Lung (tissue), 12 donors: Measurements from ENCODE around the gene STUB1. TPM values are rescaled to one million over a fixed set of nuclear protein-coding genes. Genes with fewer than 3 reads are reported as not detected.

Experiments used
- ATAC-seq: fragments of 200-7000 bp; cut with Tn5 transposase; one replicate; pipeline ENCODE4 v1.9.1; 2020; ENCODE audit warnings: moderate number of reproducible peaks; ENCODE audit not compliant: insufficient read depth, low FRiP score
- DNase-seq, 3 donors: peaks; one replicate each; pipeline ENCODE4 v3.0.0-alpha.2; 2013 to 2017
- H3K27ac ChIP-seq, 2 donors: one replicate each; pipeline ENCODE4 v1.5.1; 2013; ENCODE audit warnings: mild to moderate bottlenecking in 2 of 2, moderate library complexity in 2 of 2, control low read depth in 1 of 2, inconsistent platforms in 1 of 2, low read depth in 1 of 2, low read length in 1 of 2
- H3K27me3 ChIP-seq, 3 donors: one replicate each; pipeline ENCODE4 v1.5.1; 2013; ENCODE audit warnings: low read length in 2 of 3; ENCODE audit not compliant: control insufficient read depth in 3 of 3, insufficient read depth in 3 of 3
- H3K36me3 ChIP-seq, 4 donors: one replicate each; pipeline ENCODE4 v1.5.1; 2013; ENCODE audit warnings: low read length in 4 of 4, mild to moderate bottlenecking in 1 of 4, moderate library complexity in 1 of 4; ENCODE audit not compliant: control insufficient read depth in 4 of 4, insufficient read depth in 4 of 4
- H3K4me1 ChIP-seq, 5 donors: one replicate each; pipeline ENCODE4 v1.5.1; 2013; ENCODE audit warnings: low read length in 5 of 5, mild to moderate bottlenecking in 2 of 5, moderate library complexity in 1 of 5; ENCODE audit not compliant: control insufficient read depth in 5 of 5, insufficient read depth in 5 of 5
- H3K4me3 ChIP-seq: one replicate; pipeline ENCODE4 v1.5.1; 2013; ENCODE audit warnings: mild to moderate bottlenecking, control low read depth, moderate library complexity
- H3K9ac ChIP-seq, 2 donors: one replicate each; pipeline ENCODE4 v1.5.1; 2013; ENCODE audit warnings: low read length in 2 of 2, control low read depth in 1 of 2; ENCODE audit not compliant: insufficient read depth in 1 of 2
- H3K9me3 ChIP-seq, 4 donors: one replicate each; pipeline ENCODE4 v1.5.1; 2013; ENCODE audit warnings: low read length in 3 of 4, mild to moderate bottlenecking in 1 of 4, moderate library complexity in 1 of 4; ENCODE audit not compliant: control insufficient read depth in 4 of 4, insufficient read depth in 3 of 4
- CTCF ChIP-seq: IDR thresholded peaks from 2 replicates; pipeline ENCODE4 v1.5.1; 2012; ENCODE audit warnings: mild to moderate bottlenecking; ENCODE audit errors: control extremely low read depth, extremely low read depth
- WGBS, 2 donors: extraction: QIAGEN DNeasy Blood & Tissue Kit; methylation state at CpG; one replicate each; pipeline ENCODE4 v1.1.7; 2013; 5-methylcytosine and 5-hydroxymethylcytosine counted together
- polyA plus RNA-seq, 2 donors: library from polyadenylated mRNA; stranded (reverse); fragments of 200-250 nt; gene quantifications; one replicate each; pipeline ENCODE4 v1.2.1, GENCODE V29; 2013
- total RNA-seq, 2 donors: library from RNA; depleted of rRNA in 1 of 2; stranded (reverse); fragments of >200 nt in 1 of 2; gene quantifications; one replicate each; pipeline ENCODE4 v1.2.1, GENCODE V29; 2014 to 2021
- donor health status: control.
- donor health status: control.
- donor health status: Bipolar disorder and iron deficiency.
- donor health status: healthy.
- donor health status: DM: yes; HTN: yes; CAD: no.

Gene STUB1
- total and polyA plus RNA-seq, 4 donors = 58.8 to 131 (median 122) TPM

- Histone ChIP-seq H3K9me3 (no peaks in the 10 kb centered on the region), H3K4me3 (no peak overlapping the region), H3K27ac (peak overlapping the region; percentile 87 to 96), H3K4me1 (peaks cover 0 to 29% (median 4%) of the 10 kb centered on the region in 5 donors), H3K9ac (no peak overlapping the region), H3K36me3 (peaks cover 0 to 2% (median 0%) of the 10 kb centered on the region in 4 donors), H3K27me3 (peaks cover 0 to 3% (median 0%) of the 10 kb centered on the region in 3 donors)
- DNase-seq = no peak
- no peak for ATAC-seq
- WGBS, 2 donors = 79 to 87% methylated on average over 13 of the region's 13 CpGs
- no peak for TF ChIP-seq CTCF
These were observed 37.2 kb upstream of the STUB1 start for GRCh38 chr16:643050-643368.

GRCh38 chr16:644556-644955 is 35.7 kb upstream of the STUB1 start:
- WGBS, 2 donors = 92 to 96% methylated on average over 12 of the region's 12 CpGs

GRCh38 chr16:645852-646678 is 34.1 kb upstream of the STUB1 start:
- H3K27me3 ChIP-seq = peaks cover 0 to 3% (median 0%) of the 10 kb centered on the region in 3 donors
- peaks cover 0 to 35% (median 8%) of the 10 kb centered on the region in 5 donors for H3K4me1 ChIP-seq
- H3K9ac ChIP-seq = no peak overlapping the region
- no peak for DNase-seq
- 76 to 85% methylated on average over 31 to 32 of the region's 32 CpGs for WGBS, 2 donors
- H3K36me3 ChIP-seq = peaks cover 0 to 2% (median 0%) of the 10 kb centered on the region in 4 donors
- TF ChIP-seq CTCF = no peak
- peak overlapping the region in 1 of 2 donors; percentile 50 for H3K27ac ChIP-seq
- H3K4me3 ChIP-seq = no peak overlapping the region
- ATAC-seq = no peak
- no peaks in the 10 kb centered on the region for H3K9me3 ChIP-seq

More at GRCh38 chr16:644556-644955, 35.7 kb upstream of the STUB1 start:
- no peak for DNase-seq
- Histone ChIP-seq H3K4me3 (no peak overlapping the region), H3K27me3 (peaks cover 0 to 3% (median 0%) of the 10 kb centered on the region in 3 donors), H3K9me3 (no peaks in the 10 kb centered on the region), H3K36me3 (peaks cover 0 to 2% (median 0%) of the 10 kb centered on the region in 4 donors), H3K27ac (no peak overlapping the region), H3K9ac (no peak overlapping the region), H3K4me1 (peaks cover 0 to 34% (median 8%) of the 10 kb centered on the region in 5 donors)
- TF ChIP-seq CTCF = no peak
- ATAC-seq = no peak
